Stimulated activated CD8-positive, alpha-beta memory T cell treated with anti-CD3 and anti-CD28 coated beads, Interleukin-12 subunit alpha, Interleukin-12 subunit beta, amount 100 ng/mL, for 24 hours (primary cell): ENCODE results near the gene ABCG5.
A peak's percentile ranks its signal among the peaks of the same experiment; 100 is the strongest.

Experiments
- DNase-seq: peaks from one replicate; pipeline ENCODE4 v3.0.0-alpha.2; 2020; ENCODE audit errors: extremely low read depth

ABCG5 gene

GRCh38 chr2:43806719-43807031 lies 32.0 kb downstream of the ABCG5 start:
- no peak for DNase-seq

- no peak for DNase-seq
These were observed 35.5 kb downstream of the ABCG5 start for GRCh38 chr2:43803113-43803512.

- DNase-seq = no peak
These were observed 36.5 kb downstream of the ABCG5 start for GRCh38 chr2:43802135-43802534.

- no peak for DNase-seq
These were observed 37.7 kb downstream of the ABCG5 start for GRCh38 chr2:43800894-43801293.

GRCh38 chr2:43798300-43798699 lies 40.3 kb downstream of the ABCG5 start:
- no peak for DNase-seq

GRCh38 chr2:43796206-43796605 lies 42.4 kb downstream of the ABCG5 start:
- no peak for DNase-seq

GRCh38 chr2:43794956-43795355 lies 43.7 kb downstream of the ABCG5 start:
- no peak for DNase-seq

- no peak for DNase-seq
These were observed 46.0 kb downstream of the ABCG5 start for GRCh38 chr2:43792653-43793052.

- no peak for DNase-seq
These were observed 47.4 kb downstream of the ABCG5 start for GRCh38 chr2:43791035-43791765.

- no peak for DNase-seq
These were observed 48.5 kb downstream of the ABCG5 start for GRCh38 chr2:43790147-43790546.

- no peak for DNase-seq
These were observed 50.0 kb downstream of the ABCG5 start for GRCh38 chr2:43788646-43789045.

GRCh38 chr2:43787895-43788294 lies 50.7 kb downstream of the ABCG5 start:
- DNase-seq = no peak

- DNase-seq = no peak
These were observed 60.4 kb downstream of the ABCG5 start for GRCh38 chr2:43778233-43778632.

- no peak for DNase-seq
These were observed 61.2 kb downstream of the ABCG5 start for GRCh38 chr2:43777306-43777926.

GRCh38 chr2:43776324-43776723 lies 62.3 kb downstream of the ABCG5 start:
- no peak for DNase-seq

- no peak for DNase-seq
These were observed 64.0 kb downstream of the ABCG5 start for GRCh38 chr2:43774617-43775016.

GRCh38 chr2:43773876-43774613 lies 64.6 kb downstream of the ABCG5 start, which contains the start of gene DYNC2LI1:
Gene DYNC2LI1, plus strand, starts transcription at chr2:43774039. Its CDS starts 100 bp downstream, at chr2:43774139.
- peak; percentile 62 for DNase-seq

GRCh38 chr2:43766006-43766405 lies 72.6 kb downstream of the ABCG5 start:
- no peak for DNase-seq

- DNase-seq = no peak
These were observed 74.4 kb downstream of the ABCG5 start for GRCh38 chr2:43764086-43764705.

GRCh38 chr2:43763091-43763490 lies 75.5 kb downstream of the ABCG5 start:
- no peak for DNase-seq
